ENCODE measurements around the gene CNTN2.

The CNTN2 gene

DNA sequence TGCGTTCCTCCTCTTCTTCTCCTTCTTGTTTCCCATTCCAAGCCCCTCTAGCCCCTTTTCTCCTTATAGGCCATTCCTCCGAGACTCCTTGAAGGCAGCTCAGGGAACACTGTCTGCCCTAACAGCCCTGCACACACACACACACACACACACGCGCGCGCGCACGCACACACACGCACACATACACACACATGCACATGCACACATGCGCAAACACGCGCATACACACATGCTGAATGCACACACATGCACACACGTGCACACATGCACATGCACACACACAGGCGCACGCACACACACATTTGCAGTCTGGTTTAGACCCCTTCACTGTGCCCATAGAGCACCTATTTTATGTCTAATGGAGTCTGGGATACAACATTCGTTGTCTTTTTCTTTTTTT is 17.8 kb upstream of the CNTN2 start:
- no peak for DNase-seq

- no peak for DNase-seq
Observed at GRCh38 chr1:205026181-205026580, 16.8 kb upstream of the CNTN2 start.

DNA sequence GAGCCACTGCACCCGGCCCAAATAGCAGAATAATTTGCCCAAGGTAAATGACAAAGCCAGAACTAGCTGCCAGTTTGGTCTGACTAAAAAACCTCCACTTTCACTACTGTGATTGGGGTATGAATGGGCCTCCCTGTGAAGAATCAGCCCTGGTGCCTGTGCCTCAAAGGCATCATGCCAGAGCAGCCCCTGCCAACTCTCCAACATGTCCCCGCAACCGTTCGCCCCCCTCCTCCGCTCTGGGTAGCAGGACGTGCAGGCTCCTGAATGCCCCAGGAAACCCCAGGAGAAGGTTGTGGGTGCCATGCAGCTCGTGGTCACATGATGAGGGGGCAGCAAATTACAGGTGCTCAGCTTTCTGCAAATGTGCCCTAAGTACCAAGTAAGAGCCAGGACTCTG is 14.6 kb upstream of the CNTN2 start:
- no peak for DNase-seq

- no peak for DNase-seq
Observed at GRCh38 chr1:205028924-205029323, 14.1 kb upstream of the CNTN2 start.

GRCh38 chr1:205030241-205030640 is 12.8 kb upstream of the CNTN2 start:
- no peak for DNase-seq

GRCh38 chr1:205030896-205031295 is 12.1 kb upstream of the CNTN2 start:
- no peak for DNase-seq

- no peak for DNase-seq
Observed at GRCh38 chr1:205032508-205032907, 10.5 kb upstream of the CNTN2 start.

DNA sequence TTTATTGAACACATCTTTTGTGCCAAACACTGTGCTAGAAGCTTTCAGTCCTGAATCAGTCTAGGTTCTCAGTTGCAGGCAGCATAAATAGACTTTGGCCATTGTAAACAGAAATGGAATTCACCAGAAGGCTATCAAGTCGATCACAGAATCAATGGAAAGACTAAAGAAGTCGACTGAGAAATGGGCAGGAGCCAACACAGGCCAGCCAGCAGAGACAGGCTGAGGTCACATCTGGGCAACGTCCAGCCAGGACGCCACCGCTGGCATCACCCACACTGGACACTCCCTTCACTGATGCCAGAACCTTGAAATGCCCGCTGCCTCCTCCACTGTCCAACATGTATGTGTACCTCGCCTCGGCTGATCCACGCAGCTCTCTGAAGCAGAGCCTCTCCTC is 5.5 kb upstream of the CNTN2 start:
- DNase-seq: no peak

- DNase-seq: no peak
Observed at GRCh38 chr1:205038132-205038786, 4.8 kb upstream of the CNTN2 start.

DNA sequence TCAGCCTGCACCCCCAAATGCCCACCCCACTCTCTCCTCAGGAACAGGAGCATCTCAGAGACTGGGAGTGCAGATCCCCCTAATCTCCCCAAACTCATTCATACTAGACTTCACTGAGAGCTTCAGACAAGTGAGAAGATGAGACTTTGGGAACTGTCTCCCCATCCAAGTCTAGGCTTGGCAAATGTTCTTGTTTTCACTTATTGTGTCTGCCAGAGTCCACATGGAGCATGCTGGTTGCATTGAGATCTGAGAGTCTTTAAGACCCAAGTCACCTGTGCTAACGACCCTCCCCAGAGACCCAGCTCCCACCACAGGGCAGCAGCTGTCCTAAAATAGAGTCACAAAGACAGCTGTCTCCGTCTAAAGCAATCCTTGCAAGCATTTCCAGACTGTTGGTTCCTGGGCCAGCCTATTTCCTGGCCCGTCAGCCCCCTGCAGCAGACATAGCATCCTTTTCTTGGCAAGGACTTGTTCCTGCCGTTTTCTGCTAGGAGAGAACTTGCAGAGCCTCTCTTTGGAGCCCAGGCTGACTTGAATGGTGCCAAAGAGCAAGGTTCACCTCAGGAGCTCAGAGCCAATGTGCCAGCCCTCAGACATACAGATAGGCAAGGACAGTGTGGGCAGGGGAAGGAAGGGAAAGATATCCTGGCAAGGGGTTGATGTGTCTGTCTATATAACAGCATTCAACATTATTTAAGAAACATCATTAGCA is 1.9 kb upstream of the CNTN2 start:
- DNase-seq: no peak

DNA sequence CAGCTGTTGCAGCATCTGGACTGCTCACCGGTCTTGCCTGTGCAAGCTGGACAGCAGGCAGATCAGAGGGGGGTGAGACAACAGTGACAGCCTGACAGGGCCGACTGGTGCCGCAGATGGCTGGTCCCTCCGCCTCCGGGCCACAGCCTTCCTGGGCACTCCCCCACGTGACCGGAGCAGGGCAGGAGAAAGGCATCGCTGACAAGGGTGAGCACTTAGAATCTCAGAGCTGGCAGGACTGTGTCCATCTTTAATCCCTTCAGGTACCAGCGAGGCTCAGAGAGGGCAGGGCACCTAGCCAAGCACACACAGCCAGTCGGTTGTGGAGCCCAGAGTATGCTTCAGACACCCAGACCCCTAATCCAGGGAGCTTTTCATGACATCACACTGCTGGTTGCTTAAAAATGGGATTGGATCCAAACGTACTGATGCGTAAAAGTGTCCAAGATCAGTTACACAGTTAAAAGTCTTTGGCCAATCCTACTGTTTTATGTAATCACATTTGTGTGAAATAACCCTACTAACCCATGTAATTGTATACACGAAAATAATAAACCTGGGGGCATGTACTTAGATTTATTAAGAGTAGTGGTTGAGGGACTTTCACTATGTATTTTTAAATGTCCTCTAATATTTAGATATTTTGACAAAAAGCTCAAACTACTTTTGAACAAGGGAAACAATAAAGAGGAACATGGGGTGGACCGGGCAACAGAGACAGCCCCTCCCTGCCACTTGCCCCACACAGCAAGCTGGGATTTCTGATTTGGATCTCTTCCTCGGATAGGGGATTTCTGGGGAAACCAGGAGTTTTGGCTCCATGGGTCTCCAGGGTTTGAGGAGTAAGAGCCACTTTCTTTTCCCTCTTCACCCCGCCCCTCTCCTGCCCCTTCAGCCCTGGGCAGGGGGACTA is 758 bp upstream of the CNTN2 start:
- no peak for DNase-seq

DNA sequence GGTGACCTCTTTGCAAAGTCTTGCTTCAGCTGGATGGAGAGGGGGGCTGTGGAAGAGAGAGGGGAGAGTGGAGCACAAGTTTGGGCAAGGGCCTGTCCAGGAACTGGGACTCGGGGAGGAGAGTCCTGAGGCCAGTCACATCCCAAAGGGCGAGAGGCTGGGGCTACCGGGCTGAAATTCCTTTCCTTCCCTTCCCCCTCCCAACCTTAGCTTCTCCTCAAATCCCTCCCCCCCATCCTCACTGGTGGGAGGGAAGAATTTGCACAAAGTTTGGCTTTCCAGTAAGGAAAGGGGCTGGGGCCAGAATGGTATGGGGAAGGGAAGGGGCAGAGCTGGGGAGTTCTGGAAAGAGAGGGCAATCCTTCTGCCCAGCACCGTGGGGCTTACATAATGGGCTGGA is 854 bp downstream of the CNTN2 start:
- no peak for DNase-seq

GRCh38 chr1:205044741-205045140 is 1.7 kb downstream of the CNTN2 start:
- DNase-seq: no peak

DNA sequence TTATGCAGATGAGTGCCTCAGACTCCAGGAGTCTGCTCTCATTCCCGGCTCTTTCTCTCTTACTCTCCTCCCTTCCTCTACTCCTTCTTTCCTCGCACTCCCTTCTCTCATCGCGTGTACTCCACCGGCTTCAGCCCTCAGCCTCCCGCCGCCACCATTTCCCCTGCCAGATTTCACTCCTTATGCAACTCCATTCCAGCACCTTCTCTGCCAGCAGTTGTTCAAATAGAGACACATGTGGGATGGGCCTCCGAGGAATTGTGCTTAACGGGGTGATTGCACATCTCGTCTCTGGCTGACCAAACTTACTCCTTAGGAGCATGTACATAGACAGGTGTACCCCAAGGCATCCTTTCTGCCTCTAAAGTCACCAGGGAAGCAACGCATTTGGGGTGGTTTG is 2.1 kb downstream of the CNTN2 start:
- no peak for DNase-seq

DNA sequence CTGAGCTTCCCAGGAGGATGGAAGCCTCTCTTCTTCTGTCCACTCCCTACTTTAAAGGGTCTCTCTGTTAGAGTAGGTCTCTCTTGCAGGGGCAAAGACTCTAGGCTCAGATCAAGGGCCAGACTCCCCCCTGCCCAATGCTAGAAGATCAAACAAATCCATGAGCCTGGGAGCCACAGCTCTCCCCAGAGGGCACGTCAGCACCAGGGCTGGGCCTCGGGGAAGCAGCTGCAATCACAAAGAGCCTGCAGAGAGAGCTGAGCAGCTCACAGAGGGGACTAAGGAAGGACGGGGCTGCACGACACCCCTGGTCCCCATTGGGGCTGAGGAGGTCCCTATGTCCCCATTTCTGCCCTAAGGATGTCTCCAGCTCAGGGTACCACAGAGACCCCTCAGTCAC is 3.9 kb downstream of the CNTN2 start:
- no peak for DNase-seq

GRCh38 chr1:205047764-205048231 is 4.8 kb downstream of the CNTN2 start:
- no peak for DNase-seq

DNA sequence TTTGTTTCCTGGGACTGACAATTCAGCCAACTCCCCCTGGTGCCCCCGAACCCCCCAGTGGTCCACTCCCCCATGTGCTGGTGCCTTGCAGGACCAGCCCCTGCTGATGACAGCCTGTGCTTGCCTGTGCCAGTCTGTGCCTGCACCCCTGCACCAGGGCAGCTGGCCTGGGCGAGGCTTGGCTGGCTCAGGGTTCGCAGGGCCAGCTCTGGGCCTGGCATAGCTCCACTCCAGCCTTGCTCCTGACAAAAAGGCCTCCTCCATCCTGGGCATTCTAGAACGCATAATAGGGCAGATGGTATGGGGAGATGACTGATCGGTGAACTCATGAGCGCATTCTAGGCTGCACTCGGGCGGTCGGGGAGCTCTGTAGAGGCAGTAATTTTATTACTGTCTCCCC is 5.4 kb downstream of the CNTN2 start:
- no peak for DNase-seq

GRCh38 chr1:205049479-205049878 is 6.5 kb downstream of the CNTN2 start:
- DNase-seq: no peak

DNA sequence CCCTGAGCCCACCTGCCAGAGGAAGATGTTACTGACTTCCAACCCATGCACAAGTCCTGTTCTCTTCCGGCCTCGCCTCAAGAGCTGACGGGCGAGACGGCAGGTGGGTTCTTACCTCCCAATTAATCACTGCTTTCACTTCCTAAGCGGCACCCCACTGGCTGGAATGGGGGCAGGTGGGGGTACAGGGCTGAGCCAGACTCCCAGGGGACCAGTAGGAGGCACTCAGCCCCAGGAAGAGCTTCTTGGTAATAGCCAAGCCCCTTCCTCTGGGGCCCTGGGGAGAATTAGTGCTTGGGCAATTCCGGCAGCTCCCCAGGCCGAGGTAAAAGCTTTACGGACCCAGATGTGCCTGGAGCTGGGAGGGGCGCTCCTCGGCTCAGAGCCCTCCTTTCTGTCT is 9.7 kb downstream of the CNTN2 start:
- no peak for DNase-seq

DNA sequence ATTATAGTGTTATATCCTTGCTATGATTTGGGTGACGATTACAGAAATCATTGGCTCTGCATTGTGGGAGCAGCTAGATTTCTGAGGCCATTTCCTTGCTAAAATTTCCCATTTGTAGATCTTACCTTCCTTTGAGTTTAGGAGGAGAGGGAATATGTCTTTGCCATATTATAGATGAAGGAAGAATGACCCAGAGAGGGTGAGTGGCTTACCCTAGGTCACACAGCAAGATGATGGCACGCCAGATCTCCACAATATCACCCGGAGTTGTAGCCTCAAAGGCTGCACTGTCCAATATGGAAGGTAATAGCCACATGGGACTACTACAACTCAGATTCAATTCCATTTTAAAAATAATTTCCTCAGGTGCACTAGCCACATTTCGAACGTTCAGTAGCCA is 10.3 kb downstream of the CNTN2 start:
- DNase-seq: no peak

- no peak for DNase-seq
Observed at GRCh38 chr1:205054013-205054412, 11.0 kb downstream of the CNTN2 start.

GRCh38 chr1:205056188-205056611 is 13.2 kb downstream of the CNTN2 start:
- DNase-seq: no peak

- DNase-seq: no peak
Observed at GRCh38 chr1:205056956-205057568, 14.1 kb downstream of the CNTN2 start.
